HTERT RPE-1 (cell line): ENCODE results near the gene MTCH1.
"Not testable (repeated sequence)": the region's sequence is repeated elsewhere in the genome, so short reads cannot be mapped to it uniquely, and the experiment has no call there.

Experiments used
- in situ Hi-C: fragments of 300-500 bp; cut with MboI; formaldehyde crosslinking; loops from 4 replicates; pipeline ENCODE4 v1.14.3; 2020; ENCODE audit warnings: low sequenced_read_pairs

MTCH1 gene

GRCh38 chr6:36999061-36999750 lies 13.2 kb upstream of the MTCH1 start:
- in situ Hi-C loops, result no loop called here

- in situ Hi-C loops, result no loop called here
Measured at GRCh38 chr6:36998723-36999038, 12.7 kb upstream of the MTCH1 start.

- in situ Hi-C loops, result no loop called here
Measured at GRCh38 chr6:36997811-36998722, 12.1 kb upstream of the MTCH1 start.

- in situ Hi-C loops, result not testable (repeated sequence)
Measured at GRCh38 chr6:36990401-36990800, 4.4 kb upstream of the MTCH1 start.

GRCh38 chr6:36989264-36989663 lies 3.3 kb upstream of the MTCH1 start:
- in situ Hi-C loops, result no loop called here

GRCh38 chr6:36986704-36987047 lies 680 bp upstream of the MTCH1 start:
- in situ Hi-C loops, result no loop called here

- in situ Hi-C loops, result no loop called here
Measured at GRCh38 chr6:36985417-36985807, 584 bp downstream of the MTCH1 start.

GRCh38 chr6:36984581-36985416 lies 1.2 kb downstream of the MTCH1 start:
- in situ Hi-C loops, result no loop called here

- in situ Hi-C loops, result no loop called here
Measured at GRCh38 chr6:36983538-36983937, 2.5 kb downstream of the MTCH1 start.

GRCh38 chr6:36980876-36981619 lies 4.9 kb downstream of the MTCH1 start:
- in situ Hi-C loops, result no loop called here

- in situ Hi-C loops, result no loop called here
Measured at GRCh38 chr6:36980129-36980528, 5.9 kb downstream of the MTCH1 start.

GRCh38 chr6:36979347-36979742 lies 6.7 kb downstream of the MTCH1 start:
- in situ Hi-C loops, result no loop called here

GRCh38 chr6:36978421-36979346 lies 7.3 kb downstream of the MTCH1 start:
- in situ Hi-C loops, result no loop called here

GRCh38 chr6:36977470-36977941 lies 8.5 kb downstream of the MTCH1 start:
- in situ Hi-C loops, result no loop called here

GRCh38 chr6:36976931-36977330 lies 9.1 kb downstream of the MTCH1 start:
- in situ Hi-C loops, result no loop called here

- in situ Hi-C loops, result no loop called here
Measured at GRCh38 chr6:36976509-36976908, 9.5 kb downstream of the MTCH1 start.

- in situ Hi-C loops, result no loop called here
Measured at GRCh38 chr6:36976007-36976264, 10.1 kb downstream of the MTCH1 start.

- in situ Hi-C loops, result no loop called here
Measured at GRCh38 chr6:36975231-36976006, 10.6 kb downstream of the MTCH1 start.

GRCh38 chr6:36973647-36974046 lies 12.3 kb downstream of the MTCH1 start:
- in situ Hi-C loops, result no loop called here
